ENCODE data around the gene CCL18. TPM values are rescaled to one million over a fixed set of nuclear protein-coding genes. Genes with fewer than 3 reads are reported as not detected.
"Not testable (repeated sequence)": the region's sequence is repeated elsewhere in the genome, so short reads cannot be mapped to it uniquely, and the experiment has no call there.

The CCL18 gene
- polyA plus RNA-seq, 3 donors, result 1.4 to 12.0 (median 2.4) TPM

- H3K27ac ChIP-seq (ENCODE audit: low read depth, low read length), result no peak overlapping the region
- 64 to 85% (median 81%) methylated on average over 3 of the region's 3 CpGs for WGBS, 3 donors
These were observed 4.5 kb downstream of the CCL18 start for GRCh38 chr17:36068524-36068923.

GRCh38 chr17:36069136-36069535, 5.1 kb downstream of the CCL18 start:
- no peak overlapping the region for H3K27ac ChIP-seq (ENCODE audit: low read depth, low read length)

GRCh38 chr17:36070427-36070826, 6.4 kb downstream of the CCL18 start:
- 61 to 76% (median 68%) methylated on average over 3 of the region's 3 CpGs for WGBS, 3 donors

DNA sequence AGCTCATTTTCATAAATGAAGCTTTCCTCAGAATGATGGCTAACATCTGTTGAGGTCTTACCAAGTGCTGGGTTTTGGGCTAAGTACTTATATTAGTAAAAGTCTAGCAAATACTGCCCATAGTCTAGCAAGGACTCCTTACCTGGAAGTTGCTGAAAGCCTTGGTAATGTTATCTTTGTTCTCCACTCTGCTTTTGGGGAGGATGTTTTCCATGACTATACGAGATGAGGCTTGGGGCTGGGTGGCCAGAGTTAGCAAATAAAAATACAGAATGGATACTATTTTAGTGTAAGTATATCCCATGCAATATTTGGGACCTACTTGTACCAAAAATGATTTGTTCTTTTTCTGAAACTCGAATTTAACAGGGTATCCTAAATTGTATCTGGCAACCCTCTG, 7.7 kb downstream of the CCL18 start:
- 68 to 86% (median 77%) methylated on average over 2 of the region's 2 CpGs for WGBS, 3 donors
- no peak overlapping the region for H3K27ac ChIP-seq (ENCODE audit: low read depth, low read length)

More at GRCh38 chr17:36070427-36070826, 6.4 kb downstream of the CCL18 start:
- H3K27ac ChIP-seq (ENCODE audit: low read depth, low read length), result no peak overlapping the region

DNA sequence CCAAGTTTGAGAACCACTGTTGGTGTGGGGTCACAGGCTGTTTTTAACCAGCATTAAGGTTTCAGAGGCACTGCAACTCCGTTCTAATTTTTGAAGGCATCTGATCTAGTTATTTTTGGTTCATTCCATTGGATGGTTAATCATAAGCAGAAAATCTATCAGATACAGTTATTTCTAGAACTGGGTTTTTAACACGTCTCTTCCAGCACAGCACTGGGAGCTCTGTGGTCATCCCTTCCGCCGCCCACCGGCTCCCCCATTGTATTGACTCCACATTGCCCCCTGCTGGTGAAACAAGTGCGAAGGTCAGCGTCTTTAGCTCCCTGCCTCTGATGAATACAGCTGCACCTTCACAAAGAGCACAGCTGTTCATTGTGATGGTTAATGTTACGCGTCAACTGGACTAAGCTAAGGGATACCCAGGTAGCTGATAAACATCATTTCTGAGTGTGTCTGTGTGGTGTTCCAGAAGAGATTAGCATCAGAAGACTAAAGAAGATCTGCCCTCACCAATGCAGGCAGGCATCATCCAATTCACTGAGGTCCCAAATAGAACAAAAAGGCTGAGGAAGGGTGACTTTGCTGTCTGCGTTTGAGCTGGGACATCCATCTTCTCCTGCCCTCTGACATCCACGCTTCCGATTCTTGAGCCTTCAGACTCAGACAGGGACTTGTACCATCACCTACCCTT, 8.5 kb downstream of the CCL18 start:
- no peak overlapping the region for H3K27ac ChIP-seq (ENCODE audit: low read depth, low read length)
- 31 to 38% (median 33%) methylated on average over 12 of the region's 12 CpGs for WGBS, 3 donors

GRCh38 chr17:36074365-36074764, 10.3 kb downstream of the CCL18 start:
- H3K27ac ChIP-seq (ENCODE audit: low read depth, low read length), result no peak overlapping the region
- WGBS, 3 donors, result 69 to 83% (median 81%) methylated on average over 1 of the region's 1 CpG

GRCh38 chr17:36081681-36082471, 17.8 kb downstream of the CCL18 start:
- H3K27ac ChIP-seq (ENCODE audit: low read depth, low read length), result not testable (repeated sequence)
- 77 to 87% (median 79%) methylated on average over 5 of the region's 5 CpGs for WGBS, 3 donors

GRCh38 chr17:36082482-36083120, 18.5 kb downstream of the CCL18 start:
- 43 to 65% (median 51%) methylated on average over 7 to 8 of the region's 8 CpGs for WGBS, 3 donors
- H3K27ac ChIP-seq (ENCODE audit: low read depth, low read length), result not testable (repeated sequence)

GRCh38 chr17:36083691-36084090, 19.6 kb downstream of the CCL18 start:
- H3K27ac ChIP-seq (ENCODE audit: low read depth, low read length), result not testable (repeated sequence)
- WGBS, 3 donors, result 79 to 92% (median 86%) methylated on average over 2 of the region's 2 CpGs

DNA sequence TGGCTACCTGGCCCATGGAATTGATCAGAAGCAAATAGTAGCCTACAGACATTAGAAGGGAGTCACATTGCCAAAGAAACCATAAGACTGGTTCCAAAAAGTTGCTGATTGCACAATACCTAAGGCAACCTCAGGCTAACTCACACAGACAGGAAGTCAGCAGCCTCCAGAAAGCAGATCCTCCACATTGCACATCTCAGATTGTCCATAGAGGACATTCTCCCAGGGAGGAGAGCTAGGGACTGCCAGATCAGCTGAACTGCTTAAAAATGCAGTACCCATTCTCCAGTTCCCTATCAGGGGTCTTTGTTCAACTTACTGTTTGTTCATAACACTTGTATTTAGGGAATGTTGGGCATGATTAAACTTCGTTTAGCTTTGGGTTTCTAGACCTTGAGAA, 21.7 kb downstream of the CCL18 start:
- H3K27ac ChIP-seq (ENCODE audit: low read depth, low read length), result no peak overlapping the region
- 15 to 41% (median 31%) methylated on average over 1 of the region's 1 CpG for WGBS, 3 donors

GRCh38 chr17:36086791-36087190, 22.7 kb downstream of the CCL18 start:
- 41 to 88% (median 87%) methylated on average over 1 of the region's 1 CpG for WGBS, 3 donors
- H3K27ac ChIP-seq (ENCODE audit: low read depth, low read length), result no peak overlapping the region

GRCh38 chr17:36087471-36087870, 23.4 kb downstream of the CCL18 start:
- not testable (repeated sequence) for H3K27ac ChIP-seq (ENCODE audit: low read depth, low read length)
- no CpG with 5 or more reads among the region's 3 CpGs for WGBS, 3 donors

- 73 to 94% (median 92%) methylated on average over 9 to 10 of the region's 10 CpGs for WGBS, 3 donors
- not testable (repeated sequence) for H3K27ac ChIP-seq (ENCODE audit: low read depth, low read length)
These were observed 24.0 kb downstream of the CCL18 start for GRCh38 chr17:36087897-36088572.

GRCh38 chr17:36088670-36089338, 24.7 kb downstream of the CCL18 start:
- WGBS, 3 donors, result 79 to 81% (median 80%) methylated on average over 14 of the region's 14 CpGs
- H3K27ac ChIP-seq (ENCODE audit: low read depth, low read length), result no peak overlapping the region

DNA sequence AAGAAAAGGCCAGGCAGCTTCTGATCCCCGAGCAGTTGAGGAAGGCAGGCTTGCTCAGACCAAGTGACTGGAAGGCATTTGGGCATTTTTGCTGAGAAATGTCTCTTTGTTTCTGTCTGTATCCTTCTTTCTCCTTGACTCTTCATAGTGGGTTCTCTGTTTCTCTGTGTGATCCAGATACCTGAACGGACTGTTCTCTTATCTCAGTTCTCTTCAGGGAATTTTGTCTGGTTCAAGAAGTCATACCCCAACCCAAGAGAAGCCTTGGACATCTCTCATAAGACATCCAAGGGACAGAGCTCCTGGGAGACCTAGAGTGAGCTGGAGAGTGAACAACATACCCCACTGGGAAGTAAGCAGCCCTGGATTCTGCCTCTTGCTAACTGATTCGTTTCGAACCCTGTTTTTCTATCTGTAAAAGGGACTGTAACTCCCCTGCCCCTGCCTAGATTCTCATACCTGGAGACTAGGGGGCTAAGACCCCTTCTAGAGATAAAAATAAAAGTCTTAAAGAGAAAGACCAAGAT, 25.3 kb downstream of the CCL18 start:
- WGBS, 3 donors, result 64 to 80% (median 77%) methylated on average over 4 of the region's 4 CpGs
- no peak overlapping the region for H3K27ac ChIP-seq (ENCODE audit: low read depth, low read length)

DNA sequence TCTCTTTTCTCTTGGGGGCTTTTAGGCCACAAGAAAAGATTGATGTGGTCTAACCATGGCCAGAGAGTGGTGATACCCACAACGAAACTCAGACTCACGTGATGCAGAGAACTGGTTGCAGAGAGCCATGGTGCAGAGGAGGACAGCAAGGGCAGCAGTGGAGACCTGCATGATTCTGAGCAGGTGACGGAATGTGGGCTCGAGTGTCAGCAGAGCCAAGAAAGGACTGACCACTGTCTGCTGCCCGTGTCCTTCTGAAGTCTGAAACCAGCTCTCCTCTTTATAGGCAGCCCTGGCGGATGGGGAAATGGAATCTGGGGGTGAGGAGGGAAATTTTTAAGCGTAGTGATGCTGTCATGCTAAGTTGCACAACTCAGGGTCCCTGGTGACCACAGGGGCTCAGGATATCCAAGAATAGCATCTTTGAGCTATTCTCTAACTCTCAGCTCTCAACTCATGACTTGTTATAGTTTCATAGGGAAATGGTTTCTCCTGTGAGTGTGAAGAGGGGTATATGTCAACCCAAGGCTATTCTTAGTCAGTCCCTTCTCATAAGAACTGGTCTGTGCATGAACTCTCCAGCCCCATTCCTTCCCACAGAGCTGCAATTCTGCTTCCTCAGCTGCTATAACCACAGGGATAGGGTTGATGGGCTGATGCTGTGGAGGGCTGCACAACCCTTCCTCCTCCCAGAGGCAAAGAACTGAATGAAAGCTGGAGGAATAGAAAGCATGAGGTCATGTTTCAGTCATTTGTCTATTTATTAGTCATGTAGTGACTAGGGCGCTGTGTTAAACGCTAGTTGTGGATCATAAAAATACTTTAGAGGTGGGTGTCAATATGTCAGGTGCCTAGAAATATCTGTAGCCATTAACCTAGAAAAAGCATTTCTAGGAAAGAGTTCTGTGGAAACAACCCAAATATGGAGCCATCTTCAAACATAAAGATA, 26.1 kb downstream of the CCL18 start, which contains the start of gene CCL3:
CCL3 (minus strand) TSS at position 256 of the 949 bp plus-strand sequence; CDS start at position 171, 85 bp downstream.
- H3K27ac ChIP-seq (ENCODE audit: low read depth, low read length), result no peak within 1 kb of the TSS
- WGBS, 3 donors, result 47 to 62% (median 47%) methylated on average over 9 of the region's 9 CpGs

GRCh38 chr17:36092230-36092629, 28.2 kb downstream of the CCL18 start:
- no peak overlapping the region for H3K27ac ChIP-seq (ENCODE audit: low read depth, low read length)
- WGBS, 3 donors, result 50 to 64% (median 59%) methylated on average over 4 of the region's 4 CpGs

Data from adipose tissue (tissue), 3 donors.